GM18508 (cell line): Measurements from ENCODE around the gene NR1D2.

Source experiments
- ATAC-seq: cut with Tn5 transposase; IDR thresholded peaks from one replicate; pipeline ENCODE4 v1.9.1; 2021; ENCODE audit warnings: moderate number of reproducible peaks; ENCODE audit not compliant: insufficient read depth, unreplicated experiment

Gene NR1D2

DNA sequence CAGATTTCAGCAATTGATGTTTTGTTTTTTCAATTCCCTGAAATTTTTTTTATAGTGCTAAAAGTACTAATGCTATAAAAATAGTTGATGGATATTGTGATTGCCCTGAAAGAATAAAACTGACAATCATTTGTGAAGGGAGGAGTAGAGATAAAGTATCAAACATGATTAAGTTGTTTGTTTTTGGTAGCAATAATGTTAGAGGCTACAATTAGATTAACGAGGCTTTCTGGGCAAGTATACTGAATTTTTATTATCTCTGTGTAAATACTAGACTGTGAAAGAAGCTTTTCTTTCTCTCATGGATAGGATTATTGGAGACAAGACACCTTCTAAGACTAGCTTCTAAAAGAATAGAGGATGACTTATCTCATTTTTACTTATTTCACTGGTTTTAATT, 15.6 kb downstream of the NR1D2 start:
- no peak for ATAC-seq

GRCh38 chr3:23961066-23961465, 16.0 kb downstream of the NR1D2 start:
- no peak for ATAC-seq

DNA sequence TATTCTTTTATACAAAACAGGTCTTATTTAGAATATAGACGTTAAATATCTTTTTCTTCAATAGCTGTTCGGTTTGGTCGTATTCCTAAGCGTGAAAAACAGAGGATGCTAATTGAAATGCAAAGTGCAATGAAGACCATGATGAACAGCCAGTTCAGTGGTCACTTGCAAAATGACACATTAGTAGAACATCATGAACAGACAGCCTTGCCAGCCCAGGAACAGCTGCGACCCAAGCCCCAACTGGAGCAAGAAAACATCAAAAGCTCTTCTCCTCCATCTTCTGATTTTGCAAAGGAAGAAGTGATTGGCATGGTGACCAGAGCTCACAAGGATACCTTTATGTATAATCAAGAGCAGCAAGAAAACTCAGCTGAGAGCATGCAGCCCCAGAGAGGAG, 16.8 kb downstream of the NR1D2 start:
- no peak for ATAC-seq

GRCh38 chr3:23964537-23965235, 19.6 kb downstream of the NR1D2 start:
- no peak for ATAC-seq

DNA sequence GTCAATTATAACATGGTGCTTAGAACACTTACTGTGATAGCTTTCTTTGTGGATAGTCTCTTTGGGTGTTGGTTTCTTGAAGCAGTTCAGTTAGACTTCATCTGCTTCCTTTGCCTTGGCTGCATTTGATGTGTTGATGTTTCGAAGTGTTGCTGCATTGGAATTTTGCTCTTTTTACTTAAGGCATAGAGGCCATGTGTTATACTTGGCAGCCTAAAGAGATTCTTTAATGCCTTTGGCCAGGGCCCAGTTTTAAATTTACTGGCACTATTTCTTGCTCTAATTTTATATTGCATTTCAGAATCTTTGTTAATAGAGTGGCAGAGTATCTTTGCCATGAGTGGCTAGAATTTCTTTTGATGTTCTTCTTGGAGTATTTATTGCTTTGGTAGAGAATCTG, 21.2 kb downstream of the NR1D2 start:
- ATAC-seq: no peak

DNA sequence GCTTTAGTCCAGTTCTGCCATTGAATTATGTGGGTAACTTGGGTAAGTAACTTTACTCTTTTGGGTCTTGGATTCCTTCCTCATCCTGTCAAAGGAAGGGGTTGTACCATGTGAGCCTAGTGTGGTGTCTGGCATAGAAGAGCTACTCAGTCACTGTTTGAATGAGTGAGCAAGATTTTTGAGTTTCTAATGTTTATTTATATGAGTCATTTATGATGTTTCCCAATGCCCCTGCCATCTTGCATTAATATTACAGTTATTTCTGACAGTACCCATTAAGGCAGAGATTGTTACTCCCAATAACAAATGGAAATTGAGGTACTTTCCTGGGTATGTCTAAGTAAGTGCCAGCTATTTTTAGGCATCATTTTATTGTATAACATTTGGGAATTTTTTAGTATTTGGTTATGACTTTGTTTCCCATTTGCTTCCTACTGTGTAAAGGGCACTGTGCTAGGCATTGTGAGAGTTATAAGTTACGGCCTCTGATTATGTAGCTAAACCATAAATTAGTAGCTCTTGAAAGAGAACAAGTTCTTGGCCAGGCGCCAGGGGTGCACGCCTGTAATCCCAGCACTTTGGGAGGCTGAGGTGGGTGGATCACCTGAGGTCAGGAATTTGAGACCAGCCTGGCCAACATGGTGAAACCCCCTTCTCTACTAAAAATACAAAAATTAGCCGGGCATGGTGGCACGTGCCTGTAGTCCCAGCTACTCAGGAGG, 23.5 kb downstream of the NR1D2 start:
- no peak for ATAC-seq

- ATAC-seq: no peak
Measured at GRCh38 chr3:23969393-23969792, 24.3 kb downstream of the NR1D2 start.

DNA sequence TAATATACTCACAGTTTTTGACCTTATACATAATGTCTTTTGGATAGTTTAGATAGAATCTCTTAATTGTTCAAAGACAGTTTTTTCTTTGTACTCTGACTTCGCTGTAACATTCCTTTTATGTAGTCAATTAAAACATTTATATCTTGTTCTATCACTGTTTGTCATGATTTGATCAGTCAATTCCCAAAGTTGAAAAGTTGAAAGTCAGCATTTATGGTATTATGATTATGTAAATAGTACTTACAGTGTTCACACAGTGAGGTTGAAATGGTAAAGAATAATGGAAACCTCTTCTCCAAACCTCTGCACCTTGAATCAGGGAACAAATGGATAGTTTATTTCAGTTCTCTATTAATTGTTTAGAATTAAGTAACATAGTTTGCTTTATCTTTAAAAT, 26.6 kb downstream of the NR1D2 start:
- ATAC-seq: no peak

DNA sequence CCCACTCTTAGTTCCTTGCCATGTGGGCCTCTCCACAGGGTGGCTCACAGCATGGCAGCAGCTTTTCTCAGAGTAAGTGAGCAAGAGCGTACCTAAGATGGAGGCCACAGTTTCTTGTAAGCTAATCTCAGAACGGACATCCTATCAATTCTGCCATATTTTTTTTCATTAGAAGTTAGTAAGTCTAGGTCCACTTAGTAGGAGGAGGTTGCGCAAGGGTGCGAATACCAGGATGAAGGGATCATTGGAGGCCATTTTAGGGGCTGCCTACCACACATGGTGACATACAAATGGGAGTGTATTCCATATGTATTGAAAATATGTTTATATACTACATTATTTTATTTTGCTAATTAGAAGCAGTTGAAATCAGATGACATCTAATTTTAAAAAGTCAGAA, 31.5 kb downstream of the NR1D2 start:
- ATAC-seq: no peak

GRCh38 chr3:23979569-23979968, 34.5 kb downstream of the NR1D2 start:
- ATAC-seq: no peak

- ATAC-seq: no peak
Measured at GRCh38 chr3:23981136-23981535, 36.0 kb downstream of the NR1D2 start.

DNA sequence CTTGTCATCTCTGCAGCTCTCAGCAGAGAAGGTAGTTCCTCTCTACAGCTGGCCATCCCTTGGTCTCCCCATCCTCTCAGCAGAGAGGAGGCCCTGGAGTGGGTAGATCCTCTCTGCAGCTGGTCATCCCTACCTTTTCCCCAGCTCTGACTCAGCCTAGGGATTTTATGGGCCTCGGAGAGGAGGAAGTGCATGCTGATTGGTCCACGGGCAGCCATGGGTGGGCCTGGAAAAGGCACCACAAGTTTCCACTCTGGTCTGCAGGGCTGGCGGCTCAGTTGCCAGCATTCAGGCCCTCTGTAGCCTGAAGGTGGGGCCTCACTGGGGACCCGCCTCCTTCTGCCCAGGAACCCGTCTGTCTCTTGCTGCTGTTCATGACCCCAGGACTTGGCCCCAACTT, 36.9 kb downstream of the NR1D2 start:
- ATAC-seq: no peak

- no peak for ATAC-seq
Measured at GRCh38 chr3:23984934-23985333, 39.8 kb downstream of the NR1D2 start.

GRCh38 chr3:23985747-23986544, 40.9 kb downstream of the NR1D2 start:
- ATAC-seq: no peak

- ATAC-seq: no peak
Measured at GRCh38 chr3:23987356-23987755, 42.3 kb downstream of the NR1D2 start.

DNA sequence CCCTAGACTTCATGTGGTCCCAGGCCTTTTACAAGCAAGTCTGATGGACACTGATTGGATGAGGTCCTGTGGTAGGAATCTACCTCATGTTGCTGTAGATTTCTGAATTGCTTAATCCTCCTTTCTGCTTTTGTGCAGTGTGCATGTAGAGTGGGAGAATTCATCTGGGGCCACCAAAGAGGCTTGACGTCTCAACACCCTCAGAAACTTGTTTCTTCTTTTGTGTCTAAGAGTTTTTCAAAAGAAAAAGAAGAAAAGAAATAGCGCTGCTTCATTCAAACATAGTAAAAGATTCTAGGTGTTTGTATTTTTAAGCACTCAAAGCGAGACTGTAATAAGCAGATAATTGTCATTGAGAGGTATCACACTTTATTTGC, 46.2 kb downstream of the NR1D2 start:
- no peak for ATAC-seq

DNA sequence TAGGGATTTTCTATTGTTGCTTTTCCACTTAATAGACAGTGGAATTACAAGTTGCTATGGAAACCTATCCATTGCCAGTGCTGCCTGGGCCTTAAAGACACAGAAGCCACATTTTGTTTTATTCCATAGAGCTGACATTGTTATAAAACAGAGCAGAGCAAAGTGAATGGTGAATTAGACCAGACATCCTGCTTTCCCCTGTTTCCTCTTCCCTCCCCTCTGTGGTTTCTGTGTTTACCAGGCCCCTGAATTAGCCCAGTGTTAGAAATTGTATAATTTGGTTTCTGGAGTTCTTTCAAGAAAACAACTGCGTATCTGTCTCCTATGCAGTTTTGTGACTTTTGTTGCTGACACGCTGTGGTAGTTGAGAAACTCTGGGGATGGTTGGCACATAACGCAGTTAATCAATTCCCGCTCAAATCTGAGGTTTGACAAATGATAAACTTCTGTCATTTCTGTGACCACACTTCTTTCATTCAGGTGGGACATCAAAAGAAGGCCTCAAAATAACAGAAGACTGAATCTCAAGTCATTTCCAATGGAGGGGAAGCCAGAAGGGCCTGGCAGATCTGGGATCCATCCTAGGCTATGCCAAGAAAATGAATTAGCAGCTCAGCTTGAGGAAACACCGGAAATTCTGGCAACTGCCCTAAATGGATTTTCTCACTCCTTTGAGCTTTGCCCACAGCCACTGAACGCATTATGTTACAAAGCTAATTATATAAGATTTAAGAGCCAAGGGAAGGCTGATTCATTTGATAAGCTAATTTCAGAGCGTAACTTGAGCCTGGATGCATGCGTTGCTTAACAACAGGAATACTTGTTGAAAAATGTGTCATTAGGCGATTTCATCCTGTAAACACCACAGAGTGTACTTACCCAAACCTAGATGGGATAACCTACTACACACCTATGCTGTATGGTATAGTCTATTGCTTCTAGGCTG, 46.9 kb downstream of the NR1D2 start:
- no peak for ATAC-seq

- ATAC-seq: no peak
Measured at GRCh38 chr3:23993556-23994243, 48.6 kb downstream of the NR1D2 start.

DNA sequence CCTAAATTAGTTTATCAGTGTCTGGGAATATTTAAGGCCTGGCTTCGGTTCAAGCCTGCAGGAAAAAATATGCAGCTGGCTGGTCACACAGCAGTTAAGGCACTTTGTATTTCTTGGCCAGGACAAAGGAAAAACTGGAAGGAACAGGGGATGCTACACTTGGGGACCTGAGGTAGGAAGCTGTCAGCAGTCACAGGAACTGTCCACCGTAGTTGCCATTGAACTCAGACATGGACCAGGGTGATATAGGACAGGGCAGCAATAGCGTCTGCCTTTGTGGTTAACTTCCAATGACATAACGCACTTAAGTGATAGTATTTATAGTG, 49.1 kb downstream of the NR1D2 start:
- no peak for ATAC-seq

DNA sequence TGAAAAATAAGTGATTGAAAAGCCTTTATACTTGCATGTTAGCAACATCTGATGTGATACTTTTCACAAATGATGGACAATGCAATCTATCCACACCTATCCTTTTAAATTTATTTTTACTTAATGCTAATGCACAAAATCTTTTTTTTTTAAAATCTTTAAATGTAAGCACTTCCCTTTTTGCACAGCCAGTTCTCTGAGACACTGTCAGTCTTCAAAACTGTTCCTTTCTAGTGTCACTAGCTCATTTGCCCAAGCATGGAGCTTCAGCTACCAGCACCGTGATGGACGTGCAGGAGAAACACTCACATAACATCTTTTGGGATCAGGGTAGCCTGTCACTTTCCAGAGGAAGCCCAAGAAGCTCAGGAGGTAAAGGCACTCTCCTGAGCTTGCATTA, 50.1 kb downstream of the NR1D2 start:
- ATAC-seq: no peak
